Stimulated activated CD4-positive, alpha-beta T cell treated with anti-CD3 and anti-CD28 coated beads, Interleukin-15, amount 100 ng/mL, for 48 hours (primary cell): ENCODE data around the gene TOMM20.

ENCODE experiments used
- DNase-seq, 2 donors: peaks; one replicate each; pipeline ENCODE4 v3.0.0-alpha.2; 2020; ENCODE audit warnings: low read depth in 2 of 2

The TOMM20 gene

DNA sequence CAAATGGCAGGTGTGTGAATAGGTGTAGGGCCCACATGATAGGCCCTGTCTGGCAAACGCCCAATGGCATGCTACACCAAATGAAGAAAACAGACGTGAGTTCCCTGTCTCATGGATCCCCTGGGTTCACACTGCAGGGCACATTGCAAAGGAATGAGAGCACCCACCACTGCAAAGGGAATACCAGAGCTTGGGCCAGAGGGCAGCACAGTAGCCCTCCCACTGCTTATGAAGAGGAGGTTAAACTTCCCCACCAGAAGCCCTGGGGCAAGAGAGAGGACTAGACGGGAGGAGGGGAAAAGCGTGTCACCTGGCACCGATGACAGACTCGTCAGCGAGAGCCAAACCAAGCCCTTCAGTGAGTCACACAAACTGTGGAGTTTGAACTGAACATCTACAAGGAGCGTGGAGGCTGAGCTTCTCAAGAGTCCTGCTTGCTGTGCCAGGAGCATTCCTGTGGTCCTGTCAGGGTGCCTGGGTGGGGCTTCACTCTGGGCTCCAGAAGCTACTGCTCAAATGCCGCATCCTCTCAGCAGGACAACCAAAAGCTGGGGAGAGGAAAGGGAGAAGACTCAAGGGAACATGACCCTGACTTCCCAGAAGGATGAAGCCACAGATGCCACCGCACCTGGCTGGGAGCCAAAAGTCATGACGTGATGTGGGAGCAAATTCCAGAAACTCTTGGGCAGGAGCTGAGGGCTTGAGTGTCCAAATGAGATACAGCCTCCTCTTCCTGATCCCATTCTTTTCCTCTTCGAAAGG is 61.1 kb downstream of the TOMM20 start:
- no peak for DNase-seq

DNA sequence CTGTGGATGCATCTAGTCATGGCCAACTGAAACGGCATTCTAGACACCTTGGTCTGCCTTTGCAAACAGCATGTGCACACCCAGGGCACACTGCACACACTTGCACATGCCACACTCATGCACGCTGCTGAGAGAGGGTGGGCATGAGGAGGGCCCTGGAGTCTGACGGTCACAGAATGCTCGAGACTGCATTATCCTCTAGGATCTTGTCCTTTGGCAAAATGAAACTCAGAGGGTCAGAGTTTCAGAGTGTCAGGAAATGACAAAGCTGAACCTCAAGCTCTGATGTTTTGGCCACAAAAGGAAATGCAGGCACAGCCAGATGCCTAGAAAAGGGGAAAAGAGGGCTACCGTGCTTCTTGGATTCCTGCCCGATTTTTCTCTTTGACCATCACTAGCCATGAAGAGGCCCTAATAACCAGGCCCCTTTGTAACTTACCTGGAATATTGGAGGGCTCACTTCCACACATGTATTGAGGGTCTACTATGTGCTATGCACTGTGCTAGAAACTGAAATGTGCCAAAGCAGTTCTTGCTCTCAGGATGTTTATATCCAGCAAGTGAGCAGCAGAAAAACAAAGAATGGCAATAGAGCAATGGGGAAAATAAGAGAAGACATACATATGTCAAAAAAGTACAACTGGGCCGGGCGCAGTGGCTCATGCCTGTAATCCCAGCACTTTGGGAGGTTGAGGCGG is 65.4 kb downstream of the TOMM20 start:
- DNase-seq: no peak

DNA sequence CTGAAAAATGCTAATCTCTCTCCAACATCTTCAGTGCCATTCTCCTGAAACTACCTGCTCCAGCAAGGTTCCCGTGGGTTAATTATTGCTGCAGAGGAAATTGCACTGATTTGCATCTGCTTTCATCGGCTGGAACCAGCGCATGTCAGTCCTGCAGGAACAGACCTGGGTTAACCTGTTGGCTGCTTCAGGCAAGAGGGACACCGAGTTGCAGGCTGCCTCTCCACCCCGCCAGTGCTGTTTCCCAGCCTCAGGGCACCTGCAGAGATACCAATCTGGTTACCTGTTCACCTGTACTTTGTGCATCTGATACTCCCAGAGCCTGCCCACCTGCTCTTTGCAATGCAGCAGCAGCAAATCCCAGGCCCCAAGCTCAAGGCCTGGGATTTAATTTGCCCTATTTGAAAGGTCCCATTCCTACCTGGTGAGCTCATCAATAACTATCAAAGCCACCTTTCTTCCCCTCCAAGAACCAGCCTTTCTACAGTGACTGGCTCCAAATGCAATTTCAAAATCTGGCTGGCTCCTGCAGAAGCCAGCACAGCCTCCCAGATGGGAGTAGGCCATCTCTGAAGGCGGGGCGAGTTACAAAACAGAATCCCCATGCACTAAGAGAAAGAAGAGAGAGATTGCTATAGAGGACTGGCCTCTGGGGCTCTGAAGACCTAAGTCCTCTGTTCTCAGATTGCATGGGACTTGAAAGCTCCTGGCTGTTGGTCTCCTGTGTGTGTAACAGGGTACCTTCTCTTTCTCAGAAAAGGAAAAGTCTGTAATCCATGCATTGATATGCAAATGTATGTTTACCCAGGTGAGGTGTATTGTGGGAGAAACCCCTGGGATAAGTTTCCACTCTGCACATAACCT is 67.8 kb downstream of the TOMM20 start:
- no peak for DNase-seq
